GM10266 (cell line): ENCODE results near the gene NKD2.

ENCODE experiments used
- DNase-seq: peaks from one replicate; pipeline ENCODE4 v3.0.0; 2012; ENCODE audit errors: extremely low spot score
- TF ChIP-seq, protein P1 (sequence below): IDR thresholded peaks from 2 replicates; pipeline ENCODE4 v1.5.1; 2012; ENCODE audit warnings: mild to moderate bottlenecking, low read depth; ENCODE audit not compliant: control insufficient read depth, insufficient read depth; ENCODE audit errors: missing control alignments

Gene NKD2

DNA sequence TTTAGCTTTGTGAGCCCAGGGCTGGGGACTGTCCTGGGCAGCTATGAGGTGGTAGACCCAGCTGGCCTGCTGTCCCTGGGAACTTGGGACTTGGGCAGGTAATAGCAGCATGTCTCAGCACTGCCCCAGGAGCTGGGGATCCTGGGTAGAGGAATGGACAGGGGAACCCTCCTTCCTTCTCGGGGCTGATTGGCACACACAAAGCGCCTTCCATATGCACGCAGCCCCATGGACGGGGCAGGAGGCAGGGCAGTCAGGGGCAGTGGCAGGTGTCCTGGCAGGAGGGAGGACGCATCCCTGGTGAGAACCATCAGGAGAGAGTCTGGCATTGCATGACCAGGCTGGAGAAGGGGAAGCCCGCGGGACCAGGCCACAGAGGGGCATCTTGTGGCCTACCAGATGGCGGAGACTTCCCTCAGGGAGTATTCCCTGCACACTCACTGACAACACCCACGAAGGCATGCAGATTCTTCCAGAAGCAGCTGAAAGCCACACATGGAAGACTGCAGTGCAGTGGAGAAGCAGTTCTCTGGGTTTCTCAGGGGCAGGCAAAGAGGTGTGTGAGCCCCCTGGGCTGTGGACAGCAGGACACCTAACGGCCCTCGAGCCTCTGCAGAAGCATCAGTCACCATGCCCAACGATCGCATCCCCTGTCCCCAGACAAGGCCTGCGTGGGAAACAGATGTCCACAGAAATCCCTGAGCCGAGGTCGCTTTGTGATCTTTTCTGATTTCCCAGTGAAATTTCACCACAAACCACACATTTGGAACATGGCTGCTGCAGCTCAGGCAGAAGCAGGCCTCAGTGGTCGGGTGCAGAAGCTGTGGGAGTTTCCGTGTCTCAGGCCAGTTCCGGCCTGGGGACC, 7.0 kb upstream of the NKD2 start:
- no peak for DNase-seq
- TF ChIP-seq, protein P1, sequence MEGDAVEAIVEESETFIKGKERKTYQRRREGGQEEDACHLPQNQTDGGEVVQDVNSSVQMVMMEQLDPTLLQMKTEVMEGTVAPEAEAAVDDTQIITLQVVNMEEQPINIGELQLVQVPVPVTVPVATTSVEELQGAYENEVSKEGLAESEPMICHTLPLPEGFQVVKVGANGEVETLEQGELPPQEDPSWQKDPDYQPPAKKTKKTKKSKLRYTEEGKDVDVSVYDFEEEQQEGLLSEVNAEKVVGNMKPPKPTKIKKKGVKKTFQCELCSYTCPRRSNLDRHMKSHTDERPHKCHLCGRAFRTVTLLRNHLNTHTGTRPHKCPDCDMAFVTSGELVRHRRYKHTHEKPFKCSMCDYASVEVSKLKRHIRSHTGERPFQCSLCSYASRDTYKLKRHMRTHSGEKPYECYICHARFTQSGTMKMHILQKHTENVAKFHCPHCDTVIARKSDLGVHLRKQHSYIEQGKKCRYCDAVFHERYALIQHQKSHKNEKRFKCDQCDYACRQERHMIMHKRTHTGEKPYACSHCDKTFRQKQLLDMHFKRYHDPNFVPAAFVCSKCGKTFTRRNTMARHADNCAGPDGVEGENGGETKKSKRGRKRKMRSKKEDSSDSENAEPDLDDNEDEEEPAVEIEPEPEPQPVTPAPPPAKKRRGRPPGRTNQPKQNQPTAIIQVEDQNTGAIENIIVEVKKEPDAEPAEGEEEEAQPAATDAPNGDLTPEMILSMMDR: no peak

DNA sequence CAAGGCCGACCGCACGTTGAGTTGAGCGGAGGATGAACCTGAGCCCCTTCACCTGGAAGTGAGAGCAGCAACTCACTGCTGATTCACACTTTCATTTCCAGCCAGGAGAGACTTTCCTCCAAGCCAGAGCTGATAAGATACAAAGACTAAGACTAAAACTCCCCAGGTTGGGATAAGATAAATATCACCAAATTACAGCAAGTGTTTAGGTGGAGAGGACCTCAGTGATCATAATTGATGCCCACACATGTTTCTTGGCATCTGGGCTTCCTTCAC, 6.4 kb upstream of the NKD2 start:
- DNase-seq: no peak
- TF ChIP-seq, protein P1: no peak

DNA sequence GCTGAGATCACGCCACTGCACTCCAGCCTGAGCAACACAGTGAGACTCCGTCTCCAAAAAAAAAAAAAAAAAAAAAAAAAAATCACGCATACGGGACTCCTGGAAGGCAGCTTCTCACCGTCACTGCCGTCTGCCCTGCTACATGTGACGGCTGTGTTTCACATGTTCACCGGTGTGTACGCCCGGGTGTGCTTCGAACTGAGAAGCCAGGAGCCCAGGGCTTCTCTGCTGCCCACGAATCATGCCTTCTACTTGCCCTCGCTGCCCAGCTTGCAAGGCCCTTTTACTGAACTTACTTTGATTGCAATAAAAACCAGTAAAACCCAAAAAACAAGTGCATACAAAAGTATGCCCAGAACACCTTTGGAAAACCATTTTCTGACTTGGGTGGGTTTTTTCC, 5.8 kb upstream of the NKD2 start:
- DNase-seq: no peak

DNA sequence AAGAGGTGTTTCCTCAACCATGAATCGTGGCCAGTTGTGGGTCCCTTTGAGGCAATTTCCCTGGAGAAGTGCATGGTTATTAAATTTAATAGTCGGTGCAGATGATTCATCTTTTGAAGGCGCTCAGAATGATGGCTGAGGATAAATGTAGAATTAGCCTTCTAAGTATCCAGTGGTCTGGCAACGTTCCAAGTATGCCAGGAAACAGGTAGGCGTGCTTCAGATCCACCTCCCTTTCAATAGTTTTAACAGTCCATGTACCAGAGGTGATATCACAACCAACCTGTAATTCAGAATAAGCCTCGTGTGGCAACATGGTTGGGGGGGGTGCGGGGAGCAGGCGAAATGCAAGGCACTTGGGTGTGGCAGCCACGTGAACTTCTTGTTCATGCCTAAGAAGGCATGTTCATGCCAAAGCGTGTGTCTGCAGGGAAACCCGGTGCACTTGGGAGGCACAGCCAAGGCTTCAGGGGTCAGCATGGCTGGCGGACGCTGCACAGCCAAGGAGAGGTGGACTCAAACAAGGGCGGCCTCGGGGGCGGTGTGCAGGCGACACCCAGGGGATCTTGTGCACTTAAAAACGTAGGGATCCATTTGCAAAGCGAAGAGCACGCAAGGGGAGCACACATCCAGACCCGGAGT, 5.2 kb upstream of the NKD2 start:
- no peak for DNase-seq
- TF ChIP-seq, protein P1: no peak

More for the DNA sequence above, 5.8 kb upstream of the NKD2 start:
- TF ChIP-seq, protein P1: no peak

DNA sequence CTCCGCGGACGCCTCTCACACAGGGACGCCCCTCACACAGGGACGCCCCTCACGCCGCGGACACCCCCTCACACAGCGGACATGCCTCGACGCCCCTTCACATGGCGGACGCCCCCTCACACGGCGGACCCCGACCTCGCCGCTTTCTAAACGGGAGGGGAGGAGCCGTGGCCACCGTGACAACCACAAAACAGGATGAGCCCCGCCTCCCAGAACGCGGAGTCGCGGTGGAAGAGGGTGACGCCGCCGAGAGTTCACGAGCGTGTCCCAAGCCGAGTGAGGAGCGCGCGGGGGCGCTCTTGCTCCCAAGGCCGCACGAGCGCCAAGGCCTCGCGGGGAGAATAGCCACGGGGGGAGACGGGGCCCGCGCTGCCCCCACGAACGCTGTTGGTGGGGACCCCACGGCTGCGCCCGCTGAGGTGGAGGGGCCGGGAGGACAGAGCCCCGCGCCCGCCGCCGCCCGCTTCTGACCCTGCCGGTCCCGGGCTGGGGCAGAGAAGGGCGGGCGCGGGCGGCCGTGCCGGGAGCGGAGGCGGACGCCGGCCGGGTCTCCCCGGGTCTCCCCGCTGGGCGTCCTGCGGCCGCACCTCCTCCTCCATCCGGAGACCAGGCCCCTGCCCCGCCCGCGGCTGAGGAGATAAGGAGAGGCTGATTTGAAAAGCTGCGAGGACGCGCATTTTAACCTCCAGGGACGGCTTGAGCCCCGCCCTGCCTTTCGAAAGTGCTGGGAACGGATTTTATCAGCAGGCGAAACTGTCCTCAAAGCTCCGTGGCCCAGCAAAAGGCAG, 3.9 kb upstream of the NKD2 start:
- no peak for DNase-seq
- TF ChIP-seq, protein P1: peak; percentile 65

DNA sequence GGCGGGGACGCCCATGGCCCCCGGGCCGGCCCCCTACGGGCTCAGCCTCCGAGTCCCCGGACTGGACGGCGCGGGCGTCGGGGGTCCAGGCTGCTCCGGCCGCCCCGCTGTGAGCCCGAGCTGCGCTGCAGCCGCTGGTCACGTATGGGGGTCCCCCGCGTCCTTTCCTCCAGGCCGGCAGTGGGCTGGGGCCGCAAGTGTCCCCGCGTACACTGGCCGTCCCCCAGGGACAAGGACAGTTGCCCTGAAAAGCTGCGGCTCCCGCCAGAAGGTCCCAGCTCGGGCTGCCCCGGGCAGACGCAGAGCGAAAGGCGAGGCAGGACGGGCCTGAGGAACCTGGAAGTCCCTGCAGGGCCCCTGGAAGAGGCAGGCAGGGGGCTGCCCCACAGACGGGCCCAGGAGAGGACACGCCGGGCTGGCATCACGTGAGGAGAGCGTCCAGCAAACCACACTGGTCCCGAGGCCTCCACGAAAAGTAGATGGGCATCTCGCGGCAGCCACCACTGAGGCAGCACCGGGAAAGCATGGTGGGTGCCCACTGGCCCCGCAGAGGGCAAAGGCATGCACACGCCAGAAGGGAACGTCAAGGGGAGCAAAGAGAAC, 3.3 kb upstream of the NKD2 start:
- no peak for DNase-seq
- TF ChIP-seq, protein P1: no peak
